K562 (cell line): ENCODE data around the gene MIDN. TPM values are rescaled to one million over a fixed set of nuclear protein-coding genes. Genes with fewer than 3 reads are reported as not detected.

Experiments
- FOXP1 ChIP-seq: sonication (generic); formaldehyde crosslinking; IDR thresholded peaks from 2 replicates; pipeline ENCODE4 v1.8.0; 2022; ENCODE audit warnings: mild to moderate bottlenecking, missing genetic modification reagents
- PRPF4 ChIP-seq: fragments of 200-400 bp; formaldehyde crosslinking; IDR thresholded peaks from one replicate; pipeline ENCODE4 v1.6.1; 2017; ENCODE audit warnings: low read length, low read depth, mild to moderate bottlenecking; ENCODE audit not compliant: insufficient read depth, poor library complexity, severe bottlenecking
- SRSF1 ChIP-seq: fragments of 200-400 bp; formaldehyde crosslinking; IDR thresholded peaks from 2 replicates; pipeline ENCODE4 v1.6.1; 2017; ENCODE audit warnings: mild to moderate bottlenecking, low read depth, low read length, moderate library complexity
- TRIM28 ChIP-seq: fragments of 450-650 bp; IDR thresholded peaks from 2 replicates; pipeline ENCODE4 v1.6.1; 2017
- polyA plus RNA-seq, 8 experiments: library from polyadenylated mRNA; depleted of rRNA in 4 of 8; stranded (reverse) in 5 of 8; unstranded in 3 of 8; fragments of >200 nt; fragmentation: Nextera tagmentation in 2 of 8; fragmentation: Illumina TruSeq in 1 of 8; extraction: Ambion mirVana in 2 of 8; extraction: Trizol in 1 of 8; gene quantifications; 2 replicates each; pipeline versions ENCODE4 v1.2.1 to v1.2.3, GENCODE V29; 2011 to 2014; ENCODE audit warnings: inconsistent platforms in 1 of 8, missing spikeins in 1 of 8
- total RNA-seq, 7 experiments: library from RNA; depleted of rRNA in 6 of 7; stranded (reverse); fragments of >200 nt in 6 of 7; fragmentation: Illumina TruSeq in 2 of 7; extraction: Trizol in 2 of 7; gene quantifications; 2 replicates each; pipeline versions ENCODE4 v1.2.1 to v1.2.3, GENCODE V29; 2011 to 2021; ENCODE audit warnings: low replicate concordance in 1 of 7
- TF ChIP-seq, protein P1 (sequence below): IDR thresholded peaks from 3 replicates; pipeline ENCODE4 v1.6.1; 2011; ENCODE audit warnings: borderline replicate concordance, mild to moderate bottlenecking, moderate library complexity; ENCODE audit not compliant: insufficient read length; ENCODE audit errors: extremely low read depth
- TF ChIP-seq, protein P2 (sequence below): fragments of 200-800 bp; sonication (Bioruptor generic); IDR thresholded peaks from 2 replicates; pipeline ENCODE4 v1.6.1; 2016; ENCODE audit warnings: missing genetic modification characterization, missing compliant biosample characterization
- TF ChIP-seq, protein P3 (sequence below): sonication (generic); formaldehyde crosslinking; IDR thresholded peaks from 2 replicates; pipeline ENCODE4 v1.8.1; 2023; ENCODE audit warnings: mild to moderate bottlenecking, missing genetic modification reagents
- TF ChIP-seq, protein P4 (sequence below): fragments of 450-650 bp; formaldehyde crosslinking; IDR thresholded peaks from 2 replicates; pipeline ENCODE4 v1.4.0; 2020; ENCODE audit warnings: mild to moderate bottlenecking, mixed read lengths
- TF ChIP-seq, protein P5 (sequence below): fragments of 250-450 bp; sonication (Bioruptor Pico); IDR thresholded peaks from 2 replicates; pipeline ENCODE4 v1.5.0; 2021; ENCODE audit warnings: mild to moderate bottlenecking, borderline replicate concordance
- TF ChIP-seq, protein P6 (sequence below): fragments of 250-450 bp; sonication (Bioruptor Pico); IDR thresholded peaks from 2 replicates; pipeline ENCODE4 v1.8.0; 2022; ENCODE audit warnings: inconsistent platforms

Gene MIDN
- total and polyA plus RNA-seq, 9 of the 15 experiments (the other 6 are each of a cell fraction or from before 2014, with no cell fraction given): 0.17 to 120 (median 10.1) TPM

DNA sequence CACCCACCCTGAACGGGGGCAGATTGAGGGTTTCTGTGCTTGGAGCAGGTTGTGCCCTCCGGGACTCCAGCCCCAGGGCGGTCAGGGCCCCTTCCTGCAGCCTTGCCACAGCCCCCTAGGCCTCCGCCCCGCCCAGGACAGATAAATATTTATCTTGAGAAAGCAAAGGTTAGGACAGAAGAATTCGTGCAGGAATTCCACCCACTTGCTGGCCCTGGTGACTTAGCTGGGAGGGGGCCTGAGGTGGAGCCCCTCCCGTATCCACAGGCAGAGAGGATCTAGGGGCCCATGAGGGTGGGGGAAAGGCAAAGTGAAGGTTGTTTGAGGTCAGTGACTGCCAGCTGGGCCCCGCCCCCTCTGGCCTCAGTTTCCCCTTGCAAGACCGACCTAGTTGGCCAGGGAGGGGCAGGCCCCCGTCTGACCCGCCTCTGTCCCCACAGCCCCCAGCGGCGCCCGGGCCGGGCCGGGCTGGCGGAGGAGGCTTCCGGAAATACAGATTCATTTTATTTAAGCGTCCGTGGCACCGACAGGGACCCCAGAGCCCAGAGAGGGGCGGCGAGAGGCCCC is 5.2 kb downstream of the MIDN start (continued):
- TF ChIP-seq, protein P1, sequence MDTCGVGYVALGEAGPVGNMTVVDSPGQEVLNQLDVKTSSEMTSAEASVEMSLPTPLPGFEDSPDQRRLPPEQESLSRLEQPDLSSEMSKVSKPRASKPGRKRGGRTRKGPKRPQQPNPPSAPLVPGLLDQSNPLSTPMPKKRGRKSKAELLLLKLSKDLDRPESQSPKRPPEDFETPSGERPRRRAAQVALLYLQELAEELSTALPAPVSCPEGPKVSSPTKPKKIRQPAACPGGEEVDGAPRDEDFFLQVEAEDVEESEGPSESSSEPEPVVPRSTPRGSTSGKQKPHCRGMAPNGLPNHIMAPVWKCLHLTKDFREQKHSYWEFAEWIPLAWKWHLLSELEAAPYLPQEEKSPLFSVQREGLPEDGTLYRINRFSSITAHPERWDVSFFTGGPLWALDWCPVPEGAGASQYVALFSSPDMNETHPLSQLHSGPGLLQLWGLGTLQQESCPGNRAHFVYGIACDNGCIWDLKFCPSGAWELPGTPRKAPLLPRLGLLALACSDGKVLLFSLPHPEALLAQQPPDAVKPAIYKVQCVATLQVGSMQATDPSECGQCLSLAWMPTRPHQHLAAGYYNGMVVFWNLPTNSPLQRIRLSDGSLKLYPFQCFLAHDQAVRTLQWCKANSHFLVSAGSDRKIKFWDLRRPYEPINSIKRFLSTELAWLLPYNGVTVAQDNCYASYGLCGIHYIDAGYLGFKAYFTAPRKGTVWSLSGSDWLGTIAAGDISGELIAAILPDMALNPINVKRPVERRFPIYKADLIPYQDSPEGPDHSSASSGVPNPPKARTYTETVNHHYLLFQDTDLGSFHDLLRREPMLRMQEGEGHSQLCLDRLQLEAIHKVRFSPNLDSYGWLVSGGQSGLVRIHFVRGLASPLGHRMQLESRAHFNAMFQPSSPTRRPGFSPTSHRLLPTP: no peak
- TF ChIP-seq, protein P2, sequence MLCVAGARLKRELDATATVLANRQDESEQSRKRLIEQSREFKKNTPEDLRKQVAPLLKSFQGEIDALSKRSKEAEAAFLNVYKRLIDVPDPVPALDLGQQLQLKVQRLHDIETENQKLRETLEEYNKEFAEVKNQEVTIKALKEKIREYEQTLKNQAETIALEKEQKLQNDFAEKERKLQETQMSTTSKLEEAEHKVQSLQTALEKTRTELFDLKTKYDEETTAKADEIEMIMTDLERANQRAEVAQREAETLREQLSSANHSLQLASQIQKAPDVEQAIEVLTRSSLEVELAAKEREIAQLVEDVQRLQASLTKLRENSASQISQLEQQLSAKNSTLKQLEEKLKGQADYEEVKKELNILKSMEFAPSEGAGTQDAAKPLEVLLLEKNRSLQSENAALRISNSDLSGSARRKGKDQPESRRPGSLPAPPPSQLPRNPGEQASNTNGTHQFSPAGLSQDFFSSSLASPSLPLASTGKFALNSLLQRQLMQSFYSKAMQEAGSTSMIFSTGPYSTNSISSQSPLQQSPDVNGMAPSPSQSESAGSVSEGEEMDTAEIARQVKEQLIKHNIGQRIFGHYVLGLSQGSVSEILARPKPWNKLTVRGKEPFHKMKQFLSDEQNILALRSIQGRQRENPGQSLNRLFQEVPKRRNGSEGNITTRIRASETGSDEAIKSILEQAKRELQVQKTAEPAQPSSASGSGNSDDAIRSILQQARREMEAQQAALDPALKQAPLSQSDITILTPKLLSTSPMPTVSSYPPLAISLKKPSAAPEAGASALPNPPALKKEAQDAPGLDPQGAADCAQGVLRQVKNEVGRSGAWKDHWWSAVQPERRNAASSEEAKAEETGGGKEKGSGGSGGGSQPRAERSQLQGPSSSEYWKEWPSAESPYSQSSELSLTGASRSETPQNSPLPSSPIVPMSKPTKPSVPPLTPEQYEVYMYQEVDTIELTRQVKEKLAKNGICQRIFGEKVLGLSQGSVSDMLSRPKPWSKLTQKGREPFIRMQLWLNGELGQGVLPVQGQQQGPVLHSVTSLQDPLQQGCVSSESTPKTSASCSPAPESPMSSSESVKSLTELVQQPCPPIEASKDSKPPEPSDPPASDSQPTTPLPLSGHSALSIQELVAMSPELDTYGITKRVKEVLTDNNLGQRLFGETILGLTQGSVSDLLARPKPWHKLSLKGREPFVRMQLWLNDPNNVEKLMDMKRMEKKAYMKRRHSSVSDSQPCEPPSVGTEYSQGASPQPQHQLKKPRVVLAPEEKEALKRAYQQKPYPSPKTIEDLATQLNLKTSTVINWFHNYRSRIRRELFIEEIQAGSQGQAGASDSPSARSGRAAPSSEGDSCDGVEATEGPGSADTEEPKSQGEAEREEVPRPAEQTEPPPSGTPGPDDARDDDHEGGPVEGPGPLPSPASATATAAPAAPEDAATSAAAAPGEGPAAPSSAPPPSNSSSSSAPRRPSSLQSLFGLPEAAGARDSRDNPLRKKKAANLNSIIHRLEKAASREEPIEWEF (CRISPR knock-in tag): no peak
- TF ChIP-seq, protein P3, sequence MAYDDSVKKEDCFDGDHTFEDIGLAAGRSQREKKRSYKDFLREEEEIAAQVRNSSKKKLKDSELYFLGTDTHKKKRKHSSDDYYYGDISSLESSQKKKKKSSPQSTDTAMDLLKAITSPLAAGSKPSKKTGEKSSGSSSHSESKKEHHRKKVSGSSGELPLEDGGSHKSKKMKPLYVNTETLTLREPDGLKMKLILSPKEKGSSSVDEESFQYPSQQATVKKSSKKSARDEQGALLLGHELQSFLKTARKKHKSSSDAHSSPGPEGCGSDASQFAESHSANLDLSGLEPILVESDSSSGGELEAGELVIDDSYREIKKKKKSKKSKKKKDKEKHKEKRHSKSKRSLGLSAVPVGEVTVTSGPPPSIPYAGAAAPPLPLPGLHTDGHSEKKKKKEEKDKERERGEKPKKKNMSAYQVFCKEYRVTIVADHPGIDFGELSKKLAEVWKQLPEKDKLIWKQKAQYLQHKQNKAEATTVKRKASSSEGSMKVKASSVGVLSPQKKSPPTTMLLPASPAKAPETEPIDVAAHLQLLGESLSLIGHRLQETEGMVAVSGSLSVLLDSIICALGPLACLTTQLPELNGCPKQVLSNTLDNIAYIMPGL (CRISPR knock-in tag): no peak
- TF ChIP-seq FOXP1 (CRISPR knock-in tag) (no peak), SRSF1 (no peak), TRIM28 (no peak), PRPF4 (no peak)
- TF ChIP-seq, protein P4, sequence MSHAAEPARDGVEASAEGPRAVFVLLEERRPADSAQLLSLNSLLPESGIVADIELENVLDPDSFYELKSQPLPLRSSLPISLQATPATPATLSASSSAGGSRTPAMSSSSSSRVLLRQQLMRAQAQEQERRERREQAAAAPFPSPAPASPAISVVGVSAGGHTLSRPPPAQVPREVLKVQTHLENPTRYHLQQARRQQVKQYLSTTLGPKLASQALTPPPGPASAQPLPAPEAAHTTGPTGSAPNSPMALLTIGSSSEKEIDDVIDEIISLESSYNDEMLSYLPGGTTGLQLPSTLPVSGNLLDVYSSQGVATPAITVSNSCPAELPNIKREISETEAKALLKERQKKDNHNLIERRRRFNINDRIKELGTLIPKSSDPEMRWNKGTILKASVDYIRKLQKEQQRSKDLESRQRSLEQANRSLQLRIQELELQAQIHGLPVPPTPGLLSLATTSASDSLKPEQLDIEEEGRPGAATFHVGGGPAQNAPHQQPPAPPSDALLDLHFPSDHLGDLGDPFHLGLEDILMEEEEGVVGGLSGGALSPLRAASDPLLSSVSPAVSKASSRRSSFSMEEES: no peak
- TF ChIP-seq, protein P5, sequence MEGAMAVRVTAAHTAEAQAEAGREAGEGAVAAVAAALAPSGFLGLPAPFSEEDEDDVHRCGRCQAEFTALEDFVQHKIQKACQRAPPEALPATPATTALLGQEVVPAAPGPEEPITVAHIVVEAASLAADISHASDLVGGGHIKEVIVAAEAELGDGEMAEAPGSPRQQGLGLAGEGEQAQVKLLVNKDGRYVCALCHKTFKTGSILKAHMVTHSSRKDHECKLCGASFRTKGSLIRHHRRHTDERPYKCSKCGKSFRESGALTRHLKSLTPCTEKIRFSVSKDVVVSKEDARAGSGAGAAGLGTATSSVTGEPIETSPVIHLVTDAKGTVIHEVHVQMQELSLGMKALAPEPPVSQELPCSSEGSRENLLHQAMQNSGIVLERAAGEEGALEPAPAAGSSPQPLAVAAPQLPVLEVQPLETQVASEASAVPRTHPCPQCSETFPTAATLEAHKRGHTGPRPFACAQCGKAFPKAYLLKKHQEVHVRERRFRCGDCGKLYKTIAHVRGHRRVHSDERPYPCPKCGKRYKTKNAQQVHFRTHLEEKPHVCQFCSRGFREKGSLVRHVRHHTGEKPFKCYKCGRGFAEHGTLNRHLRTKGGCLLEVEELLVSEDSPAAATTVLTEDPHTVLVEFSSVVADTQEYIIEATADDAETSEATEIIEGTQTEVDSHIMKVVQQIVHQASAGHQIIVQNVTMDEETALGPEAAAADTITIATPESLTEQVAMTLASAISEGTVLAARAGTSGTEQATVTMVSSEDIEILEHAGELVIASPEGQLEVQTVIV: no peak
- TF ChIP-seq, protein P6, sequence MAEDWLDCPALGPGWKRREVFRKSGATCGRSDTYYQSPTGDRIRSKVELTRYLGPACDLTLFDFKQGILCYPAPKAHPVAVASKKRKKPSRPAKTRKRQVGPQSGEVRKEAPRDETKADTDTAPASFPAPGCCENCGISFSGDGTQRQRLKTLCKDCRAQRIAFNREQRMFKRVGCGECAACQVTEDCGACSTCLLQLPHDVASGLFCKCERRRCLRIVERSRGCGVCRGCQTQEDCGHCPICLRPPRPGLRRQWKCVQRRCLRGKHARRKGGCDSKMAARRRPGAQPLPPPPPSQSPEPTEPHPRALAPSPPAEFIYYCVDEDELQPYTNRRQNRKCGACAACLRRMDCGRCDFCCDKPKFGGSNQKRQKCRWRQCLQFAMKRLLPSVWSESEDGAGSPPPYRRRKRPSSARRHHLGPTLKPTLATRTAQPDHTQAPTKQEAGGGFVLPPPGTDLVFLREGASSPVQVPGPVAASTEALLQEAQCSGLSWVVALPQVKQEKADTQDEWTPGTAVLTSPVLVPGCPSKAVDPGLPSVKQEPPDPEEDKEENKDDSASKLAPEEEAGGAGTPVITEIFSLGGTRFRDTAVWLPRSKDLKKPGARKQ (CRISPR knock-in tag): no peak
